GM04503 (cell line): ENCODE data around the gene MAP4K3.
"Not testable (repeated sequence)": the region's sequence is repeated elsewhere in the genome, so short reads cannot be mapped to it uniquely, and the experiment has no call there.

Experiments used
- DNase-seq: peaks from one replicate; pipeline ENCODE4 v3.0.0-alpha.2; 2012; ENCODE audit warnings: low read depth

The MAP4K3 gene

GRCh38 chr2:39370101-39370500 is 67.0 kb downstream of the MAP4K3 start:
- DNase-seq = no peak

GRCh38 chr2:39368846-39369245 is 68.2 kb downstream of the MAP4K3 start:
- DNase-seq = no peak

GRCh38 chr2:39368376-39368775 is 68.7 kb downstream of the MAP4K3 start:
- DNase-seq = no peak

- no peak for DNase-seq
Measured at GRCh38 chr2:39362595-39362994, 74.5 kb downstream of the MAP4K3 start.

- no peak for DNase-seq
Measured at GRCh38 chr2:39361511-39361910, 75.6 kb downstream of the MAP4K3 start.

GRCh38 chr2:39360342-39360741 is 76.7 kb downstream of the MAP4K3 start:
- DNase-seq = not testable (repeated sequence)

GRCh38 chr2:39359453-39360038 is 77.5 kb downstream of the MAP4K3 start:
- DNase-seq = no peak

- no peak for DNase-seq
Measured at GRCh38 chr2:39356922-39357639, 80.0 kb downstream of the MAP4K3 start.

- no peak for DNase-seq
Measured at GRCh38 chr2:39350658-39351057, 86.4 kb downstream of the MAP4K3 start.

- DNase-seq = no peak
Measured at GRCh38 chr2:39338502-39338901, 98.6 kb downstream of the MAP4K3 start.

- no peak for DNase-seq
Measured at GRCh38 chr2:39335930-39336329, 101.2 kb downstream of the MAP4K3 start.

- no peak for DNase-seq
Measured at GRCh38 chr2:39334978-39335377, 102.1 kb downstream of the MAP4K3 start.

- DNase-seq = no peak
Measured at GRCh38 chr2:39334529-39334928, 102.6 kb downstream of the MAP4K3 start.

GRCh38 chr2:39326644-39327043 is 110.4 kb downstream of the MAP4K3 start:
- no peak for DNase-seq

GRCh38 chr2:39325966-39326365 is 111.1 kb downstream of the MAP4K3 start:
- no peak for DNase-seq

GRCh38 chr2:39321056-39322035 is 115.7 kb downstream of the MAP4K3 start:
- DNase-seq = not testable (repeated sequence)

GRCh38 chr2:39320162-39320561 is 116.9 kb downstream of the MAP4K3 start:
- no peak for DNase-seq

- peak; percentile 33 for DNase-seq
Measured at GRCh38 chr2:39313575-39313974, 123.5 kb downstream of the MAP4K3 start.

GRCh38 chr2:39311469-39311868 is 125.6 kb downstream of the MAP4K3 start:
- no peak for DNase-seq

GRCh38 chr2:39308778-39309177 is 128.3 kb downstream of the MAP4K3 start:
- no peak for DNase-seq

GRCh38 chr2:39306626-39307025 is 130.5 kb downstream of the MAP4K3 start:
- DNase-seq = no peak

- no peak for DNase-seq
Measured at GRCh38 chr2:39304729-39305128, 132.4 kb downstream of the MAP4K3 start.

- no peak for DNase-seq
Measured at GRCh38 chr2:39304200-39304599, 132.9 kb downstream of the MAP4K3 start.
